Upper lobe of left lung (tissue), 4 donors: ENCODE data around the gene STON2.

Experiments
- CTCF ChIP-seq, 6 experiments: fragments of 450-650 bp in 4 of 6; fragments of 200-600 bp in 2 of 6; sonication (generic) in 2 of 6; IDR thresholded peaks; one replicate each; pipeline ENCODE4 v1.5.1; 2016 to 2019; ENCODE audit warnings: antibody characterized with exemption in 6 of 6
- EP300 ChIP-seq, 4 donors: sonication (generic); formaldehyde crosslinking; IDR thresholded peaks; one replicate each; pipeline ENCODE4 v1.5.1; 2017; ENCODE audit warnings: antibody characterized with exemption in 4 of 4, control low read depth in 2 of 4
- POLR2A ChIP-seq, 4 donors: fragments of 450-650 bp; IDR thresholded peaks; one replicate each; pipeline ENCODE4 v1.5.1; 2016 to 2017; ENCODE audit warnings: antibody characterized with exemption in 4 of 4, mild to moderate bottlenecking in 2 of 4
- POLR2AphosphoS5 ChIP-seq, 2 donors: sonication (generic); formaldehyde crosslinking; IDR thresholded peaks; one replicate each; pipeline ENCODE4 v1.5.1; 2017; ENCODE audit warnings: antibody characterized with exemption in 2 of 2

- TF ChIP-seq CTCF (IDR thresholded peaks at IDR 0.05), result no peak
- TF ChIP-seq POLR2A (IDR thresholded peaks at IDR 0.05), result no peak
- no peak for TF ChIP-seq POLR2AphosphoS5 (IDR thresholded peaks at IDR 0.05)
- TF ChIP-seq EP300 (IDR thresholded peaks at IDR 0.05), result no peak
Observed at GRCh38 chr14:81285245-81285644, 114.9 kb downstream of the STON2 start.
